Mesenchymal stem cell (in vitro differentiated cells and primary cell): ENCODE data around the gene EFNB3.

ENCODE experiments used
- DNase-seq: peaks from one replicate; pipeline ENCODE4 v3.0.0-alpha.2; 2013
- H2AFZ ChIP-seq: one replicate; pipeline ENCODE4 v1.6.1; 2013; ENCODE audit warnings: low read depth, mild to moderate bottlenecking, control low read depth, inconsistent platforms, low read length, moderate library complexity
- H2AK5ac ChIP-seq: 2 replicates; pipeline ENCODE4 v1.6.1; 2013; ENCODE audit warnings: low read length, moderate library complexity, mild to moderate bottlenecking, inconsistent platforms; ENCODE audit not compliant: severe bottlenecking
- H2BK120ac ChIP-seq: one replicate; pipeline ENCODE4 v1.6.1; 2013; ENCODE audit warnings: low read depth, mild to moderate bottlenecking, inconsistent platforms, low read length, moderate library complexity
- H2BK12ac ChIP-seq, 2 experiments: one replicate each; pipeline ENCODE4 v1.6.1; 2013; ENCODE audit warnings: inconsistent platforms in 2 of 2, low read length in 2 of 2, mild to moderate bottlenecking in 2 of 2, moderate library complexity in 2 of 2, control low read depth in 1 of 2
- H2BK15ac ChIP-seq: one replicate; pipeline ENCODE4 v1.6.1; 2013; ENCODE audit warnings: mild to moderate bottlenecking, low read depth, inconsistent platforms; ENCODE audit not compliant: poor library complexity, severe bottlenecking
- H2BK5ac ChIP-seq: 2 replicates; pipeline ENCODE4 v1.6.1; 2013; ENCODE audit warnings: low read depth, mild to moderate bottlenecking, low read length, control low read depth, inconsistent platforms; ENCODE audit not compliant: poor library complexity, severe bottlenecking
- H3K14ac ChIP-seq, 2 experiments: one replicate each; pipeline ENCODE4 v1.6.1; 2013; ENCODE audit warnings: inconsistent platforms in 2 of 2, low read length in 2 of 2, control low read depth in 1 of 2, mild to moderate bottlenecking in 1 of 2, moderate library complexity in 1 of 2
- H3K18ac ChIP-seq, 2 experiments: one replicate each; pipeline ENCODE4 v1.6.1; 2013; ENCODE audit warnings: inconsistent platforms in 2 of 2, low read length in 2 of 2, control low read depth in 1 of 2, low read depth in 1 of 2, mild to moderate bottlenecking in 1 of 2
- H3K23ac ChIP-seq, 2 experiments: one replicate each; pipeline ENCODE4 v1.6.1; 2013; ENCODE audit warnings: inconsistent platforms in 2 of 2, low read length in 2 of 2, mild to moderate bottlenecking in 2 of 2, moderate library complexity in 2 of 2, control low read depth in 1 of 2
- H3K27ac ChIP-seq: 2 replicates; pipeline ENCODE4 v1.5.1; 2013; ENCODE audit warnings: mild to moderate bottlenecking, moderate library complexity, low read length, control low read depth, inconsistent platforms; ENCODE audit not compliant: poor library complexity, severe bottlenecking
- H3K27me3 ChIP-seq, 2 experiments: 2 replicates each; pipeline versions ENCODE4 v1.6.1 to v1.7.0; 2013; ENCODE audit warnings: low read length in 2 of 2, mild to moderate bottlenecking in 2 of 2, moderate library complexity in 2 of 2, control low read depth in 1 of 2, inconsistent platforms in 1 of 2; ENCODE audit not compliant: control insufficient read depth in 1 of 2, insufficient read depth in 1 of 2
- H3K36me3 ChIP-seq, 2 experiments: 2 replicates each; pipeline versions ENCODE4 v1.6.1 to v1.7.0; 2013; ENCODE audit warnings: low read length in 2 of 2, control low read depth in 1 of 2, inconsistent platforms in 1 of 2, low read depth in 1 of 2, mild to moderate bottlenecking in 1 of 2; ENCODE audit not compliant: insufficient read depth in 2 of 2, control insufficient read depth in 1 of 2
- H3K4ac ChIP-seq, 2 experiments: one replicate each; pipeline ENCODE4 v1.6.1; 2013; ENCODE audit warnings: inconsistent platforms in 2 of 2, low read length in 2 of 2, mild to moderate bottlenecking in 2 of 2, moderate library complexity in 2 of 2, control low read depth in 1 of 2, low read depth in 1 of 2
- H3K4me1 ChIP-seq: 2 replicates; pipeline ENCODE4 v1.6.1; 2013; ENCODE audit warnings: low read depth, low read length, control low read depth; ENCODE audit not compliant: control insufficient read depth, insufficient read depth
- H3K4me2 ChIP-seq: 2 replicates; pipeline ENCODE4 v1.6.1; 2013; ENCODE audit warnings: low read length, mild to moderate bottlenecking, inconsistent platforms; ENCODE audit not compliant: poor library complexity, severe bottlenecking
- H3K4me3 ChIP-seq, 2 experiments: 2 replicates each; pipeline versions ENCODE4 v1.5.1 to v1.7.0; 2013; ENCODE audit warnings: low read length in 2 of 2, mild to moderate bottlenecking in 2 of 2, control low read depth in 1 of 2, low read depth in 1 of 2; ENCODE audit not compliant: insufficient read depth in 1 of 2
- H3K79me1 ChIP-seq: replicated peaks from 2 replicates; pipeline ENCODE4 v1.6.1; 2013; ENCODE audit warnings: mild to moderate bottlenecking, control low read depth, low read length, inconsistent platforms; ENCODE audit not compliant: poor library complexity, severe bottlenecking
- H3K9ac ChIP-seq: 2 replicates; pipeline ENCODE4 v1.7.0; 2013; ENCODE audit warnings: mild to moderate bottlenecking, low read length, moderate library complexity
- H3K9me3 ChIP-seq: 2 replicates; pipeline ENCODE4 v1.7.0; 2013; ENCODE audit warnings: mild to moderate bottlenecking, low read length; ENCODE audit not compliant: control insufficient read depth
- H4K8ac ChIP-seq: one replicate; pipeline ENCODE4 v1.6.1; 2013; ENCODE audit warnings: inconsistent platforms, mild to moderate bottlenecking, low read length, moderate library complexity
- H4K91ac ChIP-seq: one replicate; pipeline ENCODE4 v1.6.1; 2013; ENCODE audit warnings: mild to moderate bottlenecking, low read length, inconsistent platforms
- WGBS: methylation state at CpG from one replicate; pipeline ENCODE4 v1.1.7; 2013; ENCODE audit warnings: mixed read lengths; 5-methylcytosine and 5-hydroxymethylcytosine counted together

EFNB3 gene

GRCh38 chr17:7719661-7720060 lies 14.7 kb downstream of the EFNB3 start:
- Histone ChIP-seq H2BK12ac (no peak overlapping the region), H3K9ac (no peak overlapping the region), H3K27ac (no peak overlapping the region), H3K4me1 (peaks cover 10% of the 10 kb centered on the region), H4K91ac (no peak overlapping the region), H3K9me3 (no peaks in the 10 kb centered on the region), H2AFZ (no peak overlapping the region), H3K4me2 (no peak overlapping the region), H3K18ac (no peak overlapping the region), H2AK5ac (no peak overlapping the region), H2BK120ac (no peak overlapping the region), H3K4ac (no peak overlapping the region), H3K79me1 (peaks cover 5% of the 10 kb centered on the region), H2BK5ac (no peak overlapping the region), H4K8ac (no peak overlapping the region), H2BK15ac (no peak overlapping the region), H3K36me3 (no peaks in the 10 kb centered on the region), H3K14ac (no peak overlapping the region), H3K23ac (no peak overlapping the region), H3K4me3 (no peak overlapping the region), H3K27me3 (peaks cover 42 to 72% of the 10 kb centered on the region in 2 experiments)
- no peak for DNase-seq
- whole genome bisulfite sequencing: 89% methylated on average over 9 of the region's 9 CpGs

- Histone ChIP-seq H3K23ac (no peak overlapping the region), H2BK12ac (no peak overlapping the region), H3K9ac (no peak overlapping the region), H3K27me3 (peaks cover 42 to 68% of the 10 kb centered on the region in 2 experiments), H2AFZ (no peak overlapping the region), H3K14ac (peak overlapping the region in 1 of 2 experiments; percentile 6), H4K91ac (no peak overlapping the region), H3K4me1 (peaks cover 10% of the 10 kb centered on the region), H2AK5ac (no peak overlapping the region), H3K27ac (no peak overlapping the region), H3K18ac (no peak overlapping the region), H2BK5ac (no peak overlapping the region), H3K79me1 (peaks cover 5% of the 10 kb centered on the region), H3K4me2 (no peak overlapping the region), H3K36me3 (no peaks in the 10 kb centered on the region), H4K8ac (no peak overlapping the region), H2BK15ac (no peak overlapping the region), H2BK120ac (no peak overlapping the region), H3K4me3 (no peak overlapping the region), H3K4ac (no peak overlapping the region), H3K9me3 (no peaks in the 10 kb centered on the region)
- no peak for DNase-seq
- 69% methylated on average over 4 of the region's 4 CpGs for WGBS
These were observed 15.1 kb downstream of the EFNB3 start for GRCh38 chr17:7720125-7720524.

- Histone ChIP-seq H3K4me2 (no peak overlapping the region), H2AK5ac (no peak overlapping the region), H2BK12ac (no peak overlapping the region), H3K18ac (no peak overlapping the region), H2BK120ac (no peak overlapping the region), H4K8ac (no peak overlapping the region), H2BK5ac (no peak overlapping the region), H2AFZ (no peak overlapping the region), H2BK15ac (no peak overlapping the region), H3K9ac (no peak overlapping the region), H3K4me3 (no peak overlapping the region), H3K9me3 (no peaks in the 10 kb centered on the region), H3K79me1 (no peaks in the 10 kb centered on the region), H3K36me3 (no peaks in the 10 kb centered on the region), H4K91ac (no peak overlapping the region), H3K4me1 (peaks cover 5% of the 10 kb centered on the region), H3K27me3 (peaks cover 42 to 53% of the 10 kb centered on the region in 2 experiments), H3K14ac (no peak overlapping the region), H3K23ac (no peak overlapping the region), H3K4ac (no peak overlapping the region), H3K27ac (no peak overlapping the region)
- DNase-seq: no peak
- WGBS: 36% methylated on average over 1 of the region's 2 CpGs
These were observed 16.6 kb downstream of the EFNB3 start for GRCh38 chr17:7721612-7722011.

GRCh38 chr17:7727886-7728285 lies 22.9 kb downstream of the EFNB3 start:
- H3K9ac ChIP-seq: no peak overlapping the region
- H3K9me3 ChIP-seq: no peaks in the 10 kb centered on the region
- no peaks in the 10 kb centered on the region for H3K4me1 ChIP-seq
- 92% methylated on average over 3 of the region's 3 CpGs for whole genome bisulfite sequencing
- H2BK120ac ChIP-seq: no peak overlapping the region
- H2BK5ac ChIP-seq: no peak overlapping the region
- H4K91ac ChIP-seq: no peak overlapping the region
- H3K4ac ChIP-seq: no peak overlapping the region
- no peak overlapping the region for H3K23ac ChIP-seq
- no peaks in the 10 kb centered on the region for H3K36me3 ChIP-seq
- H3K4me3 ChIP-seq: no peak overlapping the region
- no peak overlapping the region for H2BK12ac ChIP-seq
- H3K14ac ChIP-seq: no peak overlapping the region
- no peak for DNase-seq
- H2AFZ ChIP-seq: no peak overlapping the region
- H3K18ac ChIP-seq: no peak overlapping the region
- H3K27me3 ChIP-seq: peaks cover 12 to 24% of the 10 kb centered on the region in 2 experiments
- no peaks in the 10 kb centered on the region for H3K79me1 ChIP-seq
- no peak overlapping the region for H2BK15ac ChIP-seq
- H4K8ac ChIP-seq: no peak overlapping the region
- H3K27ac ChIP-seq: no peak overlapping the region
- no peak overlapping the region for H3K4me2 ChIP-seq
- H2AK5ac ChIP-seq: no peak overlapping the region
